ENCODE results near the gene ALOX5AP.

The ALOX5AP gene

DNA sequence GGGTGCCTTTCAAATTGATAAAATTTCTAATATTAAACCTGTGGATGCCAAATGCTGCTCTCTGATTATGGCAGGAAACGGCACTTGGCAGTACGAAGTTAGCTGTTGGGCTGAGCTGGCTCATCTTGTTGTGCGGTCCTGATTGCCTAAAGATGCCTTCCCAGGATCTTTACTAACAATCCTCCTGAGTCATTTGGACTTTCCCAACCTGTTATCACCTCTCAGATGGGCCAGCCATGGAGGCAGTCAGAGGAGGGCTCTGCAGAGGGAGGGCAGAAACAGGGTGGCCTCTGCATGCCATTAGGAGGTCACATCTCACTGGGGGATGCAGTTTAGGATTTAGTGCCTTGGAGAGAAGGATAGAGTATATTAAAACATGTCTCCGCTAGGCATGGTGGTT lies 27.3 kb downstream of the ALOX5AP start:
- DNase-seq (ENCODE audit: insufficient read length, low spot score), result no peak
- FAIRE-seq, result no peak
- TF ChIP-seq, protein P1, sequence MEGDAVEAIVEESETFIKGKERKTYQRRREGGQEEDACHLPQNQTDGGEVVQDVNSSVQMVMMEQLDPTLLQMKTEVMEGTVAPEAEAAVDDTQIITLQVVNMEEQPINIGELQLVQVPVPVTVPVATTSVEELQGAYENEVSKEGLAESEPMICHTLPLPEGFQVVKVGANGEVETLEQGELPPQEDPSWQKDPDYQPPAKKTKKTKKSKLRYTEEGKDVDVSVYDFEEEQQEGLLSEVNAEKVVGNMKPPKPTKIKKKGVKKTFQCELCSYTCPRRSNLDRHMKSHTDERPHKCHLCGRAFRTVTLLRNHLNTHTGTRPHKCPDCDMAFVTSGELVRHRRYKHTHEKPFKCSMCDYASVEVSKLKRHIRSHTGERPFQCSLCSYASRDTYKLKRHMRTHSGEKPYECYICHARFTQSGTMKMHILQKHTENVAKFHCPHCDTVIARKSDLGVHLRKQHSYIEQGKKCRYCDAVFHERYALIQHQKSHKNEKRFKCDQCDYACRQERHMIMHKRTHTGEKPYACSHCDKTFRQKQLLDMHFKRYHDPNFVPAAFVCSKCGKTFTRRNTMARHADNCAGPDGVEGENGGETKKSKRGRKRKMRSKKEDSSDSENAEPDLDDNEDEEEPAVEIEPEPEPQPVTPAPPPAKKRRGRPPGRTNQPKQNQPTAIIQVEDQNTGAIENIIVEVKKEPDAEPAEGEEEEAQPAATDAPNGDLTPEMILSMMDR (IDR thresholded peaks at IDR 0.05; ENCODE audit: insufficient read depth, missing control alignments), result no peak

DNA sequence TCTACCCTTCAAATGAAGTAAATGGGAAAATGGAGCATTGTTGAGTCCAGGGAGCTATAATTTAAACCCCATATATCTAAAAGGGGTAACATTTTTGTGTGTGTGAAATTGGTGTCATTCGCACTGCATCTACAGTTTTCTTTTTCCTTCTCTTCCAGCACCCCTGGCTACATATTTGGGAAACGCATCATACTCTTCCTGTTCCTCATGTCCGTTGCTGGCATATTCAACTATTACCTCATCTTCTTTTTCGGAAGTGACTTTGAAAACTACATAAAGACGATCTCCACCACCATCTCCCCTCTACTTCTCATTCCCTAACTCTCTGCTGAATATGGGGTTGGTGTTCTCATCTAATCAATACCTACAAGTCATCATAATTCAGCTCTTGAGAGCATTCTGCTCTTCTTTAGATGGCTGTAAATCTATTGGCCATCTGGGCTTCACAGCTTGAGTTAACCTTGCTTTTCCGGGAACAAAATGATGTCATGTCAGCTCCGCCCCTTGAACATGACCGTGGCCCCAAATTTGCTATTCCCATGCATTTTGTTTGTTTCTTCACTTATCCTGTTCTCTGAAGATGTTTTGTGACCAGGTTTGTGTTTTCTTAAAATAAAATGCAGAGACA lies 28.6 kb downstream of the ALOX5AP start:
- TF ChIP-seq, protein P1 (IDR thresholded peaks at IDR 0.05; ENCODE audit: insufficient read depth, missing control alignments), result no peak
- FAIRE-seq, result no peak
- DNase-seq (ENCODE audit: insufficient read length, low spot score), result no peak

DNA sequence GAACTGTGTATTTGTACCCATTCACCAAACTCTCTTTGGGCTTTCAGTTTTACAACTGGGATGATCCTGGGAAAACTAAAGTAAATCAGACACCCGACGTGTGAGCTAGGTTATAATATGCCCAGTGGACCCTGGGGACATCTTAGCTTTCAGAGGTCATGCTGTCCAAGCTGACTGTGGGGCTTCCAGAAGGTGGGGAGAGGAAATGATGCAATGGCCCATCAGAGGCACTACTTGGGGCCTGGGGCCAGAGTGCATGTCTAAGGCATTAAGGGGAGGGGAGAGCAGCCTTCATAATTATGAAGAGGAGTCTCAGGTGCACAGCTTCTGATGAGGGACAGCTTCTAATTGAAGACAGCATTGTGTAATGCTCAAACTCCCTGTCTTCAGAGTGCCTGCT lies 30.9 kb downstream of the ALOX5AP start:
- no peak for DNase-seq (ENCODE audit: insufficient read length, low spot score)
- TF ChIP-seq, protein P1 (IDR thresholded peaks at IDR 0.05; ENCODE audit: insufficient read depth, missing control alignments), result no peak
- no peak for FAIRE-seq

DNA sequence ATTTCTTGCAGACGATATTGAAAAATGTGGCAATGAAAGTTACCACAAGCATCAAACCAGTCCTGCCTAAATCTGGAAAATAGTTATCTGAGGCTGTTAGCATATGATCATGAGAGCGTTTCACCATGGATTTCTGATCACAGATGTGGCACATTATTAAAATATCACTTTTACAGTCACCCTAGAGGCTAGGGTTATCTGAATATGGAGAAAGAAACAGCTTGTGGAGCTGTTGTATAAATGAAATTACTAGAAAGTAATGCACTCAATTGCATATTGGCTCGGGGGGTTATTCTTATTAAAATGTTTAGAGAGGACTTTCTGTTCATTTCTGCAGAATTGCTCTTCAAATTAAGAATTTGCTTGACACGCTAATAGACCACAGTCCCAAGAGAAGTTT lies 35.6 kb downstream of the ALOX5AP start:
- TF ChIP-seq, protein P1 (IDR thresholded peaks at IDR 0.05; ENCODE audit: insufficient read depth, missing control alignments), result no peak
- FAIRE-seq (no peak), DNase-seq (ENCODE audit: insufficient read length, low spot score) (no peak)

DNA sequence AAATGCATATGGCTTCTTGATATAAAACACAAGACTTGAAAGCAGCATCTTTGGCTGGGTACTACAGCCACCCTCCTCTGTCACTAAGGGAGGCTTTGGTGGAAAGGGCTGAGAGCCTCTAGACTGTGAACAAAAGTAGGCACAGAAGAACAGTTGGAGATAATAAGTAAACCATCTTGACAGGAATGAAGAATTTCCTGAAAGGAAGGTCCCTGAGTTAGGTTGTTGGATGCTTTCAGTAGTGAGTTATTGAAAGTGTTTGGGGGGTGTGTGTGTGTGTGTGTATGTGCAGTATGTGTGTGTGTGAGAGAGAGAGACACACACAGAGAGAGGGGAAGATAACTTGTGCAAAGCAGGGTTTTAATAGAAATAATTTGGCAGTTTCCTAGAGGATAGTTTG lies 38.2 kb downstream of the ALOX5AP start:
- TF ChIP-seq, protein P1 (IDR thresholded peaks at IDR 0.05; ENCODE audit: insufficient read depth, missing control alignments), result no peak
- FAIRE-seq, result no peak
- DNase-seq (ENCODE audit: insufficient read length, low spot score), result no peak

DNA sequence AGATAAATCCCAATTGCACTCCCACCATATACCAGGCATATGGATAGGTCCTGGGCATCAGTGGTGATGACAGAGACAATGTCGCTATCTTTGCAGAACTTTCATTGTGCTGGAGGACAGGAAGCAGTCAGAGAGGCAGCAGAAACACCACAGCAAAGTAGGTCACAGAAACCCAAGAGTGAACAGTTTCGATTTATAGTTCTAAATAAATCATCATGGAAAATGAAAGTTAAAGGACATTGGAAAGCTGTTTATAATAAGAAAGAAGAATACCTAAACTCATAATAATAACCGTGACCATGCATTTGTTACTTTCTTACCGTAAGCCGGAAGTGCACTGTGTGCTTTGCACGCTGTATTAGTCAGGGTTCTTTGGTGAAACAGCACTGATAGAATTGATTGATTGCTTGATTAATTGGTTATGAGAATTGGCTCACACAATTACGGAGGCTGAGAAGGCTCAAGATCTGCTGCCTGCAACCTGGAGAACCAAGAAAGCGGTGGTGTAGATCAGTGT lies 38.9 kb downstream of the ALOX5AP start:
- TF ChIP-seq, protein P1 (IDR thresholded peaks at IDR 0.05; ENCODE audit: insufficient read depth, missing control alignments), result no peak
- DNase-seq (ENCODE audit: insufficient read length, low spot score), result no peak
- no peak for FAIRE-seq

DNA sequence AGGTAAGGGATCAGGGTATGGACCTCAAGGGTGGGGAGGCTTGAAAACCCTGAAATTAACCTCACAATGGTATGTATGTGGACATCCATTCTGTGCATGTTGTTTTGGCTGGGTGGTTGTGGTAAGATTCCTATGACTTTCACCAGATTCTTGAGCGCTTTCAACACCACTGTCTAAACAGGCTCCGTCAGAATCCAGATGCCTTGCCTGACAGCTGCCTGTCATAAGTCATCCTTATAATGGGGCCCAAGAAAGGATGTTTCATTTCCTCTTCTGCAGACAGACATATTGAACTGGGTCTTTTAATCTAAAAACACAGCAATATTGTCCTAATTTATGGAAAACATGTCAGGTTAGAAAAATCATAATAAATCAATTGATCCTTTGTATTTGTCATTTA lies 41.3 kb downstream of the ALOX5AP start:
- TF ChIP-seq, protein P1 (IDR thresholded peaks at IDR 0.05; ENCODE audit: insufficient read depth, missing control alignments), result no peak
- FAIRE-seq, result no peak
- DNase-seq (ENCODE audit: insufficient read length, low spot score), result no peak
